Stomach (tissue), 9 donors: ENCODE measurements around the gene PAPSS1. TPM values are rescaled to one million over a fixed set of nuclear protein-coding genes. Genes with fewer than 3 reads are reported as not detected.

Experiments used
- DNase-seq, 2 donors: peaks; one replicate each; pipeline versions ENCODE4 v3.0.0 to v3.0.0-alpha.2; 2013 to 2019
- H3K27ac ChIP-seq, 5 donors: fragments of 200-600 bp in 4 of 5; sonication (generic) in 4 of 5; one replicate each; pipeline ENCODE4 v1.5.1; 2013 to 2019; ENCODE audit warnings: mild to moderate bottlenecking in 1 of 5, moderate library complexity in 1 of 5
- H3K27me3 ChIP-seq, 3 donors: fragments of 200-600 bp; sonication (generic); one replicate each; pipeline ENCODE4 v1.5.1; 2017 to 2019; ENCODE audit warnings: mixed run types in 1 of 3
- H3K36me3 ChIP-seq, 4 donors: fragments of 200-600 bp; sonication (generic); 1 replicate in 3 of 4; 2 replicates in 1 of 4; pipeline ENCODE4 v1.5.1; 2016 to 2019
- H3K4me1 ChIP-seq, 4 donors: fragments of 200-600 bp; sonication (generic); one replicate each; pipeline ENCODE4 v1.5.1; 2016 to 2019
- H3K4me3 ChIP-seq, 4 donors: fragments of 200-600 bp; sonication (generic) in 3 of 4; one replicate each; pipeline ENCODE4 v1.5.1; 2016 to 2019; ENCODE audit warnings: mild to moderate bottlenecking in 1 of 4
- H3K9me3 ChIP-seq, 4 donors: fragments of 200-600 bp; sonication (generic); one replicate each; pipeline ENCODE4 v1.5.1; 2016 to 2019
- CTCF ChIP-seq, 7 experiments: fragments of 450-650 bp in 4 of 7; fragments of 200-600 bp in 3 of 7; sonication (generic) in 3 of 7; IDR thresholded peaks; one replicate each; pipeline ENCODE4 v1.5.1; 2016 to 2019; ENCODE audit warnings: antibody characterized with exemption in 7 of 7, control low read depth in 2 of 7, mild to moderate bottlenecking in 1 of 7
- EP300 ChIP-seq: sonication (generic); formaldehyde crosslinking; IDR thresholded peaks from one replicate; pipeline ENCODE4 v1.6.1; 2017; ENCODE audit warnings: antibody characterized with exemption
- POLR2A ChIP-seq, 4 donors: fragments of 450-650 bp; IDR thresholded peaks; one replicate each; pipeline ENCODE4 v1.6.1; 2016; ENCODE audit warnings: antibody characterized with exemption in 4 of 4, control low read depth in 2 of 4, mild to moderate bottlenecking in 1 of 4, moderate library complexity in 1 of 4
- POLR2AphosphoS5 ChIP-seq, 3 donors: sonication (generic); formaldehyde crosslinking; IDR thresholded peaks; one replicate each; pipeline ENCODE4 v1.6.1; 2016; ENCODE audit warnings: antibody characterized with exemption in 3 of 3
- WGBS, 5 donors: extraction: QIAGEN DNeasy Blood & Tissue Kit in 3 of 5; methylation state at CpG; one replicate each; pipeline versions ENCODE4 v1.1.5 to v1.1.7; 2013 to 2018; 5-methylcytosine and 5-hydroxymethylcytosine counted together
- intact Hi-C: fragments of 100-400 bp; cut with DNase I; formaldehyde crosslinking; loops from one replicate; pipeline ENCODE4 v1.15.1; 2023; ENCODE audit warnings: low total_unique reads
- polyA plus RNA-seq, 3 donors: library from polyadenylated mRNA; stranded (reverse); fragments of 200-250 nt; gene quantifications; one replicate each; pipeline ENCODE4 v1.2.3, GENCODE V29; 2013
- total RNA-seq, 5 donors: library from RNA; depleted of rRNA; stranded (reverse); fragments of >200 nt; gene quantifications; one replicate each; pipeline versions ENCODE4 v1.1.0 to v1.2.3, GENCODE V29; 2014 to 2016
- donor health status: healthy with polysubstance abuse.
- donor health status: Bipolar disorder and iron deficiency.
- donor health status: healthy.

PAPSS1 gene
- total and polyA plus RNA-seq, 8 donors: 12.7 to 102 (median 46.8) TPM

DNA sequence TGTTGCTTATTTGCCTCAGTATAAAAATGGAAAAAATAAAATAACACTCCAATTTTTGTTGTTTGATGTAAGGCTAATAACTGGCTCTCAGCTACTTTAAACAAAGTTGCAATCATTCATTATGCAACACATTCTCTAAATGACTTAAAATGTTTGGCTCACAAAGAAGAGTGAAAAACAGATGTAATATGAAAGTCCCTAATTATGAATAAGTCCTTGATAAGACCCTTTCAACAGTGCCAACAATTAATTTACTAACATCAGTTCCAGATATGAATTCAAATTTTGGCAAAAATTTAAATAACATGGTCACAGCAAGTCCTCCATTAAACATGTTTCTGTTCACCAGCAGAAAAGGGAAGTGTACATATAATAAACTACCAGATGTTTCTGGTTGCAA is 69.8 kb downstream of the PAPSS1 start:
- Histone ChIP-seq H3K27me3 (no peaks in the 10 kb centered on the region), H3K4me1 (peaks cover 0 to 23% (median 13%) of the 10 kb centered on the region in 4 donors), H3K4me3 (no peak overlapping the region), H3K36me3 (peaks cover 29 to 63% (median 50%) of the 10 kb centered on the region in 4 donors), H3K9me3 (no peaks in the 10 kb centered on the region), H3K27ac (no peak overlapping the region)
- intact Hi-C loops: no loop called here
- TF ChIP-seq POLR2A (IDR thresholded peaks at IDR 0.05) (no peak), POLR2AphosphoS5 (IDR thresholded peaks at IDR 0.05) (no peak), EP300 (no peak), CTCF (IDR thresholded peaks at IDR 0.05) (no peak)
- no peak for DNase-seq

GRCh38 chr4:107648178-107648991 is 71.6 kb downstream of the PAPSS1 start:
- no peak for TF ChIP-seq POLR2A (IDR thresholded peaks at IDR 0.05)
- Histone ChIP-seq H3K27me3 (no peaks in the 10 kb centered on the region), H3K4me3 (no peak overlapping the region), H3K27ac (no peak overlapping the region), H3K36me3 (peaks cover 41 to 65% (median 50%) of the 10 kb centered on the region in 4 donors), H3K4me1 (peaks cover 0 to 23% (median 13%) of the 10 kb centered on the region in 4 donors), H3K9me3 (no peaks in the 10 kb centered on the region)
- WGBS, 5 donors: 86 to 95% (median 92%) methylated on average over 8 of the region's 8 CpGs
- intact Hi-C loops: no loop called here
- no peak for DNase-seq

DNA sequence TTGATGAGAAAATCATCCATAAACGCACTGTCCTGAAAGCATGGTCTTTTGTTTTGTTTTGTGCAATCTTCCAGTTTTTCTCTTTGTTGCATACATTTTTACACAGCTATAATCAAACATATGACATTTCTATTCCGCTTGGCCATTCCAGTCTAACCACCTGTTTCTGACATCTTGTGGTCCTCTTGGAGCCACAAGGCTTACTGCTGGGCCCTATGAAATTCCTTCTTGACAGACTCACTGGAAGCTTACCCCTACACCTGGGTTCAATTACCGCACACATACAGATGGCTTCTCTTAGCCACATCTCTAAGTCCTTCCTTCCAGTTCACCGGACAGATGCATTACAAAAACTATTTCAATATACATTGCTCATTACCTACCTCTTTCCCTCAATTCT is 72.4 kb downstream of the PAPSS1 start:
- Histone ChIP-seq H3K27me3 (no peaks in the 10 kb centered on the region), H3K4me3 (no peak overlapping the region), H3K36me3 (peaks cover 40 to 67% (median 50%) of the 10 kb centered on the region in 4 donors), H3K4me1 (peaks cover 0 to 23% (median 13%) of the 10 kb centered on the region in 4 donors), H3K9me3 (no peaks in the 10 kb centered on the region), H3K27ac (no peak overlapping the region)
- DNase-seq: no peak
- no peak for TF ChIP-seq CTCF (IDR thresholded peaks at IDR 0.05)
- WGBS, 5 donors: 92 to 98% (median 96%) methylated on average over 4 of the region's 4 CpGs
- intact Hi-C loops: no loop called here

DNA sequence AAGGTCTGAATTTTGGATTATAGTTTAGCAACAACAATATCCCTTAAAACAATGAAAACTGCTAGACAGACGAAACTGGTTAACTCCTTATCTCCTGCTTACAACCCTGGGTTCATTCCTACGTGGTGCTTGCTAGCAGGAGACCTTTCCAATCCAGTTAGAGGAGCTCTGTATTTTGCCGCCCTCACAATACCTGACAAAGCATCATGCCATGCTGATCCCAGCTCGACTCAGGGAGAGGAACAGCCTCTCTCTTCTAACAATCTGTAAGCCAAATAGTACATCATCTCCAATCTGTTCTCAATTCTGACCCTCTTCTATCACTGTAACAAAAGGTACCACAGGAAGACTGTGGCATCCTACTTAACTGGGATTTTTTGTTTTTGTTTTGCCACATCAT is 74.4 kb downstream of the PAPSS1 start:
- H3K27me3 ChIP-seq: no peaks in the 10 kb centered on the region
- intact Hi-C loops: no loop called here
- no peak overlapping the region for H3K4me3 ChIP-seq
- DNase-seq: no peak
- peaks cover 26 to 47% (median 33%) of the 10 kb centered on the region in 4 donors for H3K36me3 ChIP-seq
- TF ChIP-seq POLR2AphosphoS5 (IDR thresholded peaks at IDR 0.05) (no peak), POLR2A (IDR thresholded peaks at IDR 0.05) (no peak), CTCF (IDR thresholded peaks at IDR 0.05) (no peak), EP300 (no peak)
- H3K27ac ChIP-seq: no peak overlapping the region
- peaks cover 5 to 31% (median 22%) of the 10 kb centered on the region in 4 donors for H3K4me1 ChIP-seq
- 77 to 83% (median 78%) methylated on average over 4 of the region's 4 CpGs for WGBS, 5 donors
- no peaks in the 10 kb centered on the region for H3K9me3 ChIP-seq

GRCh38 chr4:107643021-107643420 is 77.0 kb downstream of the PAPSS1 start:
- TF ChIP-seq CTCF (IDR thresholded peaks at IDR 0.05) (no peak), POLR2A (IDR thresholded peaks at IDR 0.05) (no peak), EP300 (no peak), POLR2AphosphoS5 (IDR thresholded peaks at IDR 0.05) (no peak)
- Histone ChIP-seq H3K27ac (no peak overlapping the region), H3K36me3 (peaks cover 24 to 41% (median 26%) of the 10 kb centered on the region in 4 donors), H3K4me3 (no peak overlapping the region), H3K4me1 (peaks cover 5 to 16% (median 9%) of the 10 kb centered on the region in 4 donors), H3K27me3 (no peaks in the 10 kb centered on the region), H3K9me3 (no peaks in the 10 kb centered on the region)
- no peak for DNase-seq
- WGBS, 5 donors: 86 to 96% (median 91%) methylated on average over 7 of the region's 7 CpGs
- intact Hi-C loops: no loop called here
